NK-92 (cell line): Measurements from ENCODE around the gene XCL2.
"Not testable (repeated sequence)": the region's sequence is repeated elsewhere in the genome, so short reads cannot be mapped to it uniquely, and the experiment has no call there.

Experiments used
- DNase-seq: peaks from one replicate; lab custom pipeline; 2025; ENCODE audit not compliant: unreplicated experiment; lab: John Stamatoyannopoulos, UW

The XCL2 gene

GRCh38 chr1:168543840-168544498 lies at the start of gene XCL2:
XCL2 (minus strand) TSS chr1:168543997; CDS start chr1:168543964, 33 bp downstream.
- not testable (repeated sequence) for DNase-seq

GRCh38 chr1:168591641-168592250 lies 47.9 kb upstream of the XCL2 start:
- DNase-seq, result no peak

- no peak for DNase-seq
These were observed 47.3 kb upstream of the XCL2 start for GRCh38 chr1:168591066-168591465.

- no peak for DNase-seq
These were observed 45.4 kb upstream of the XCL2 start for GRCh38 chr1:168589167-168589566.

GRCh38 chr1:168585937-168586336 lies 42.1 kb upstream of the XCL2 start:
- DNase-seq, result no peak

GRCh38 chr1:168585191-168585590 lies 41.4 kb upstream of the XCL2 start:
- DNase-seq, result no peak

- no peak for DNase-seq
These were observed 39.8 kb upstream of the XCL2 start for GRCh38 chr1:168583571-168583970.

- DNase-seq, result no peak
These were observed 39.0 kb upstream of the XCL2 start for GRCh38 chr1:168582688-168583336.

- no peak for DNase-seq
These were observed 38.2 kb upstream of the XCL2 start for GRCh38 chr1:168581817-168582572.

GRCh38 chr1:168580991-168581390 lies 37.2 kb upstream of the XCL2 start:
- not testable (repeated sequence) for DNase-seq

GRCh38 chr1:168580290-168580689 lies 36.5 kb upstream of the XCL2 start:
- not testable (repeated sequence) for DNase-seq

GRCh38 chr1:168578531-168579185 lies 34.9 kb upstream of the XCL2 start:
- DNase-seq, result not testable (repeated sequence)

GRCh38 chr1:168576245-168576688 lies 32.5 kb upstream of the XCL2 start, which contains the start of gene XCL1:
XCL1 (plus strand) TSS chr1:168576605; CDS start chr1:168576638, 33 bp downstream.
- DNase-seq, result not testable (repeated sequence)

GRCh38 chr1:168574234-168574633 lies 30.4 kb upstream of the XCL2 start:
- not testable (repeated sequence) for DNase-seq

- DNase-seq, result no peak
These were observed 28.8 kb upstream of the XCL2 start for GRCh38 chr1:168572633-168573032.

- DNase-seq, result no peak
These were observed 26.9 kb upstream of the XCL2 start for GRCh38 chr1:168570652-168571051.

- no peak for DNase-seq
These were observed 24.5 kb upstream of the XCL2 start for GRCh38 chr1:168568346-168568745.

GRCh38 chr1:168567568-168567967 lies 23.8 kb upstream of the XCL2 start:
- no peak for DNase-seq

GRCh38 chr1:168567007-168567406 lies 23.2 kb upstream of the XCL2 start:
- DNase-seq, result no peak

- DNase-seq, result no peak
These were observed 22.0 kb upstream of the XCL2 start for GRCh38 chr1:168565825-168566224.

- DNase-seq, result no peak
These were observed 18.2 kb upstream of the XCL2 start for GRCh38 chr1:168561989-168562388.
